HCT116 (cell line): ENCODE measurements around the gene LSM2. TPM values are rescaled to one million over a fixed set of nuclear protein-coding genes. Genes with fewer than 3 reads are reported as not detected.

Experiments
- ATAC-seq: fragments of 200-7000 bp; cut with Tn5 transposase; 2 replicates; pipeline ENCODE4 v1.9.1; 2020; ENCODE audit warnings: mild to moderate bottlenecking, moderate library complexity
- BruUV-seq: library from RNA; stranded (reverse); fragments of 400-500 nt; replicated peaks from 2 replicates; lab custom pipeline; 2021; lab: Mats Ljungman, UMichigan
- CTCF ChIA-PET: fragments of 300-600 bp; sonication (Branson Sonifier 250); formaldehyde crosslinking; loops from one replicate; lab custom pipeline; 2021; ENCODE audit warnings: antibody characterized with exemption; lab: Charles Lee
- POLR2A ChIA-PET: fragments of 300-600, 350-600 bp; sonication (Branson Sonifier 250); formaldehyde crosslinking; loops from one replicate; lab custom pipeline; 2021; ENCODE audit warnings: antibody characterized with exemption; lab: Charles Lee
- RAD21 ChIA-PET, 2 experiments: fragments of 300-600 bp; sonication (Branson Sonifier 250); formaldehyde crosslinking; loops; one replicate each; lab custom pipeline; 2023; ENCODE audit warnings: low total read pairs in 2 of 2; ENCODE audit not compliant: uncharacterized antibody in 2 of 2, unreplicated experiment in 2 of 2, low non-redundant PET in 1 of 2; lab: Charles Lee
- DNase-seq: peaks from one replicate; pipeline ENCODE4 v3.0.0-alpha.2; 2010; ENCODE audit warnings: low read depth, low spot score
- H2AFZ ChIP-seq: fragments of 200-600 bp; shearing (Covaris generic), sonication (generic); 2 replicates; pipeline ENCODE4 v1.6.1; 2017; ENCODE audit warnings: low read depth, mixed run types, mixed read lengths, antibody characterized with exemption, low read length; ENCODE audit not compliant: poor library complexity, severe bottlenecking
- H3K27ac ChIP-seq: 2 replicates; pipeline ENCODE4 v1.5.1; 2012; ENCODE audit warnings: low read depth, low read length
- H3K27me3 ChIP-seq: fragments of 200-600 bp; sonication (generic); 2 replicates; pipeline ENCODE4 v1.6.1; 2016; ENCODE audit warnings: mixed run types, low read length, mixed read lengths; ENCODE audit not compliant: insufficient read depth
- H3K36me3 ChIP-seq, 2 experiments: fragments of 200-500 bp in 1 of 2; fragments of 200-600 bp in 1 of 2; sonication (Bioruptor generic) in 1 of 2; sonication (generic) in 1 of 2; 2 replicates each; pipeline versions ENCODE4 v1.5.1 to v1.6.1; 2014 to 2016; ENCODE audit warnings: low read length in 2 of 2, inconsistent platforms in 1 of 2, mixed read lengths in 1 of 2, mixed run types in 1 of 2; ENCODE audit not compliant: insufficient read depth in 2 of 2, control insufficient read depth in 1 of 2
- H3K4me1 ChIP-seq, 2 experiments: fragments of 200-600 bp in 1 of 2; sonication (generic) in 1 of 2; 2 replicates each; pipeline versions ENCODE4 v1.5.1 to v1.6.1; 2012 to 2017; ENCODE audit warnings: low read length in 2 of 2, inconsistent platforms in 1 of 2, mild to moderate bottlenecking in 1 of 2, mixed read lengths in 1 of 2, mixed run types in 1 of 2, moderate library complexity in 1 of 2; ENCODE audit not compliant: insufficient read depth in 2 of 2, control insufficient read depth in 1 of 2
- H3K4me2 ChIP-seq: fragments of 200-600 bp; sonication (generic); 2 replicates; pipeline ENCODE4 v1.6.1; 2017; ENCODE audit warnings: mixed run types, low read length, mixed read lengths
- H3K4me3 ChIP-seq, 2 experiments: fragments of 200-600 bp in 1 of 2; sonication (generic) in 1 of 2; replicated peaks in 1 of 2; 2 replicates each; pipeline ENCODE4 v1.5.1; 2011 to 2016; ENCODE audit warnings: low read length in 2 of 2, control low read depth in 1 of 2, low read depth in 1 of 2, mild to moderate bottlenecking in 1 of 2, mixed read lengths in 1 of 2, mixed run types in 1 of 2
- H3K79me2 ChIP-seq: fragments of 200-600 bp; sonication (generic); 2 replicates; pipeline ENCODE4 v1.6.1; 2017; ENCODE audit warnings: mild to moderate bottlenecking, mixed run types, low read length, moderate library complexity, mixed read lengths; ENCODE audit not compliant: insufficient read depth
- H3K9ac ChIP-seq: fragments of 200-600 bp; sonication (generic); 2 replicates; pipeline ENCODE4 v1.6.1; 2016; ENCODE audit warnings: low read length, mixed read lengths
- H3K9me2 ChIP-seq: fragments of 200-600 bp; sonication (generic), shearing (Covaris generic); 2 replicates; pipeline ENCODE4 v1.6.1; 2017; ENCODE audit warnings: mixed run types, mild to moderate bottlenecking, moderate library complexity; ENCODE audit not compliant: insufficient read depth
- H3K9me3 ChIP-seq, 2 experiments: fragments of 200-500 bp in 1 of 2; fragments of 200-600 bp in 1 of 2; sonication (Bioruptor generic) in 1 of 2; sonication (generic) in 1 of 2; 2 replicates each; pipeline ENCODE4 v1.6.1; 2014 to 2017; ENCODE audit warnings: low read length in 2 of 2, mixed read lengths in 2 of 2, inconsistent platforms in 1 of 2, low read depth in 1 of 2, mild to moderate bottlenecking in 1 of 2, mixed run types in 1 of 2, moderate library complexity in 1 of 2; ENCODE audit not compliant: control insufficient read depth in 1 of 2, insufficient read depth in 1 of 2
- H4K20me1 ChIP-seq: fragments of 200-600 bp; sonication (generic), shearing (Covaris generic); 2 replicates; pipeline ENCODE4 v1.6.1; 2017; ENCODE audit warnings: mixed run types, mild to moderate bottlenecking, moderate library complexity; ENCODE audit not compliant: insufficient read depth
- CEBPB ChIP-seq: IDR thresholded peaks from 2 replicates; pipeline ENCODE4 v1.6.1; 2012; ENCODE audit warnings: low read depth
- EGR1 ChIP-seq: IDR thresholded peaks from 2 replicates; pipeline ENCODE4 v1.6.1; 2012; ENCODE audit warnings: low read depth
- ELF1 ChIP-seq: IDR thresholded peaks from 2 replicates; pipeline ENCODE4 v1.6.1; 2012; ENCODE audit warnings: low read depth, borderline replicate concordance
- EZH2phosphoT487 ChIP-seq: fragments of 200-600 bp; IDR thresholded peaks from 2 replicates; pipeline ENCODE4 v1.6.1; 2018; ENCODE audit warnings: antibody characterized with exemption, borderline replicate concordance
- FOSL1 ChIP-seq: IDR thresholded peaks from 2 replicates; pipeline ENCODE4 v1.6.1; 2012; ENCODE audit warnings: low read depth
- JUND ChIP-seq: IDR thresholded peaks from 2 replicates; pipeline ENCODE4 v1.6.1; 2012
- POLR2A ChIP-seq: IDR thresholded peaks from 2 replicates; pipeline ENCODE4 v1.7.0; 2011; ENCODE audit warnings: borderline replicate concordance; ENCODE audit not compliant: insufficient read depth, insufficient read length; ENCODE audit errors: extremely low read depth
- POLR2AphosphoS5 ChIP-seq: IDR thresholded peaks from 2 replicates; pipeline ENCODE4 v1.6.1; 2011; ENCODE audit warnings: mild to moderate bottlenecking, low read depth, low read length, moderate library complexity
- RAD21 ChIP-seq: IDR thresholded peaks from 2 replicates; pipeline ENCODE4 v1.6.1; 2012; ENCODE audit warnings: low read depth, mild to moderate bottlenecking
- SIN3A ChIP-seq: IDR thresholded peaks from 2 replicates; pipeline ENCODE4 v1.6.1; 2012; ENCODE audit warnings: low read depth
- SP1 ChIP-seq: IDR thresholded peaks from 2 replicates; pipeline ENCODE4 v1.6.1; 2012; ENCODE audit warnings: low read depth
- SRF ChIP-seq: IDR thresholded peaks from 2 replicates; pipeline ENCODE4 v1.6.1; 2012; ENCODE audit warnings: low read depth
- TCF7L2 ChIP-seq: IDR thresholded peaks from 2 replicates; pipeline ENCODE4 v1.7.0; 2011; ENCODE audit warnings: borderline replicate concordance, inconsistent platforms; ENCODE audit not compliant: insufficient read depth, insufficient read length; ENCODE audit errors: extremely low read depth
- YY1 ChIP-seq: IDR thresholded peaks from 2 replicates; pipeline ENCODE4 v1.6.1; 2011; ENCODE audit warnings: low read length, low read depth, moderate library complexity, mild to moderate bottlenecking; ENCODE audit not compliant: insufficient replicate concordance; ENCODE audit errors: extremely low read depth
- ZFX ChIP-seq: fragments of 450-650 bp; IDR thresholded peaks from 2 replicates; pipeline ENCODE4 v1.6.1; 2017
- ZNF274 ChIP-seq: fragments of 200-500 bp; sonication (Bioruptor generic); IDR thresholded peaks from 2 replicates; pipeline ENCODE4 v1.6.1; 2014; ENCODE audit warnings: mild to moderate bottlenecking, low read depth, low read length, inconsistent platforms
- intact Hi-C: fragments of 100-400 bp; cut with micrococcal nuclease; formaldehyde crosslinking; loops from 2 replicates; pipeline ENCODE4 v1.10.0; 2022
- total RNA-seq: library from RNA; stranded (reverse); gene quantifications from one replicate; pipeline ENCODE4 v1.2.1, GENCODE V29; 2021; ENCODE audit not compliant: unreplicated experiment
- TF ChIP-seq, protein P1 (sequence below), 3 experiments: fragments of 200-600 bp in 1 of 3; sonication (generic) in 1 of 3; IDR thresholded peaks in 2 of 3; conservative IDR thresholded peaks in 1 of 3; 2 replicates each; pipeline ENCODE4 v1.5.1; 2012 to 2017; ENCODE audit warnings: low read depth in 2 of 3, low read length in 2 of 3, antibody characterized with exemption in 1 of 3, borderline replicate concordance in 1 of 3, control low read depth in 1 of 3, mild to moderate bottlenecking in 1 of 3, mixed read lengths in 1 of 3, mixed run types in 1 of 3, moderate library complexity in 1 of 3; ENCODE audit not compliant: insufficient read depth in 1 of 3
- TF ChIP-seq, protein P2 (sequence below): IDR thresholded peaks from 2 replicates; pipeline ENCODE4 v1.6.1; 2012
- TF ChIP-seq, protein P3 (sequence below): IDR thresholded peaks from 2 replicates; pipeline ENCODE4 v1.6.1; 2012; ENCODE audit warnings: low read depth
- TF ChIP-seq, protein P4 (sequence below): IDR thresholded peaks from 2 replicates; pipeline ENCODE4 v1.6.1; 2011; ENCODE audit warnings: mild to moderate bottlenecking, low read length, moderate library complexity; ENCODE audit not compliant: insufficient replicate concordance; ENCODE audit errors: extremely low read depth

LSM2 gene
- total RNA-seq, 1 experiment from 2014 or later: 89.7 TPM

DNA sequence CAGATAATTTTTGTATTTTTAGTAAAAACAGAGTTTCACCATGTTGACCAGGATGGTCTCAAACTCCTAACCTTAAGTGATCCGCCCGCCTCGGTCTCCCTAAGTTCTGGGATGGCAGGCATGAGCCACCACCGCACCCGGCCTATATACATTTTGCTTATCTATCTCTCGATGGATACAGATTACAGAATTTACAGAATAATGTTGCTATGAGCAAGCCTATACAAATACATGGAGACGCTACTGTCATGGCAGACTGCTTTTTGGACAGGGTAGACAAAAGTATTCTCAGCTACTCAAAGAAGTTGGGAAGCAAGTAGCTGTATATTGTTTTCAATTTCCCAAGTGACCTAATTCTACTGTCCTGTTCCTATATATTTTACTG lies 6.7 kb upstream of the LSM2 start (continued):
- TF ChIP-seq, protein P1, sequence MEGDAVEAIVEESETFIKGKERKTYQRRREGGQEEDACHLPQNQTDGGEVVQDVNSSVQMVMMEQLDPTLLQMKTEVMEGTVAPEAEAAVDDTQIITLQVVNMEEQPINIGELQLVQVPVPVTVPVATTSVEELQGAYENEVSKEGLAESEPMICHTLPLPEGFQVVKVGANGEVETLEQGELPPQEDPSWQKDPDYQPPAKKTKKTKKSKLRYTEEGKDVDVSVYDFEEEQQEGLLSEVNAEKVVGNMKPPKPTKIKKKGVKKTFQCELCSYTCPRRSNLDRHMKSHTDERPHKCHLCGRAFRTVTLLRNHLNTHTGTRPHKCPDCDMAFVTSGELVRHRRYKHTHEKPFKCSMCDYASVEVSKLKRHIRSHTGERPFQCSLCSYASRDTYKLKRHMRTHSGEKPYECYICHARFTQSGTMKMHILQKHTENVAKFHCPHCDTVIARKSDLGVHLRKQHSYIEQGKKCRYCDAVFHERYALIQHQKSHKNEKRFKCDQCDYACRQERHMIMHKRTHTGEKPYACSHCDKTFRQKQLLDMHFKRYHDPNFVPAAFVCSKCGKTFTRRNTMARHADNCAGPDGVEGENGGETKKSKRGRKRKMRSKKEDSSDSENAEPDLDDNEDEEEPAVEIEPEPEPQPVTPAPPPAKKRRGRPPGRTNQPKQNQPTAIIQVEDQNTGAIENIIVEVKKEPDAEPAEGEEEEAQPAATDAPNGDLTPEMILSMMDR (IDR thresholded peaks at IDR 0.05 in 2 of 3, conservative IDR thresholded peaks at IDR 0.05 in 1 of 3; ENCODE audit: borderline replicate concordance in 1 of 3, insufficient read depth in 1 of 3, low read depth in 2 of 3, low read length in 2 of 3): no peak
- TF ChIP-seq SRF (no peak), YY1 (no peak), RAD21 (no peak)

DNA sequence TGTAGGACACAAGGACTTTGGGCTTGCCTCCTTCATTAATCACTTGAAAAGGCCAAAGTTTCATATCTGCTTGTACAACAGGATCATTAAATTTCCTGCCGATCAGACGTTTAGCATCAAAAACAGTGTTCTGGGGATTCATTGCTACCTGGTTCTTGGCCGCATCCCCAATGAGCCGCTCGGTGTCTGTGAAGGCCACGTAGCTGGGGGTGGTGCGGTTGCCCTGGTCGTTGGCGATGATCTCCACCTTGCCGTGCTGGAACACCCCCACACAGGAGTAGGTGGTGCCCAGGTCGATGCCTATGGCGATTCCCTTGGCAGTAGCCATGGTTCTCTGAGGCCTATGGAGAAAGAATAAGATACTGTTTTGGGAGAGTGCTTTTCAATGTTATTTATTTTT lies 4.9 kb upstream of the LSM2 start:
- Histone ChIP-seq H3K79me2 (peaks cover 1% of the 10 kb centered on the region), H4K20me1 (no peaks in the 10 kb centered on the region), H3K27ac (no peak overlapping the region)
- BruUV-seq: no TSS peak
- TF ChIP-seq POLR2A (no peak), ZNF274 (no peak), SIN3A (no peak), TCF7L2 (no peak), POLR2AphosphoS5 (no peak), ELF1 (no peak), EGR1 (no peak), CEBPB (no peak), YY1 (no peak), FOSL1 (no peak), JUND (no peak), ZFX (no peak), EZH2phosphoT487 (no peak), SRF (no peak), SP1 (no peak)
- TF ChIP-seq, protein P2, sequence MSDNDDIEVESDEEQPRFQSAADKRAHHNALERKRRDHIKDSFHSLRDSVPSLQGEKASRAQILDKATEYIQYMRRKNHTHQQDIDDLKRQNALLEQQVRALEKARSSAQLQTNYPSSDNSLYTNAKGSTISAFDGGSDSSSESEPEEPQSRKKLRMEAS: no peak
- TF ChIP-seq, protein P3, sequence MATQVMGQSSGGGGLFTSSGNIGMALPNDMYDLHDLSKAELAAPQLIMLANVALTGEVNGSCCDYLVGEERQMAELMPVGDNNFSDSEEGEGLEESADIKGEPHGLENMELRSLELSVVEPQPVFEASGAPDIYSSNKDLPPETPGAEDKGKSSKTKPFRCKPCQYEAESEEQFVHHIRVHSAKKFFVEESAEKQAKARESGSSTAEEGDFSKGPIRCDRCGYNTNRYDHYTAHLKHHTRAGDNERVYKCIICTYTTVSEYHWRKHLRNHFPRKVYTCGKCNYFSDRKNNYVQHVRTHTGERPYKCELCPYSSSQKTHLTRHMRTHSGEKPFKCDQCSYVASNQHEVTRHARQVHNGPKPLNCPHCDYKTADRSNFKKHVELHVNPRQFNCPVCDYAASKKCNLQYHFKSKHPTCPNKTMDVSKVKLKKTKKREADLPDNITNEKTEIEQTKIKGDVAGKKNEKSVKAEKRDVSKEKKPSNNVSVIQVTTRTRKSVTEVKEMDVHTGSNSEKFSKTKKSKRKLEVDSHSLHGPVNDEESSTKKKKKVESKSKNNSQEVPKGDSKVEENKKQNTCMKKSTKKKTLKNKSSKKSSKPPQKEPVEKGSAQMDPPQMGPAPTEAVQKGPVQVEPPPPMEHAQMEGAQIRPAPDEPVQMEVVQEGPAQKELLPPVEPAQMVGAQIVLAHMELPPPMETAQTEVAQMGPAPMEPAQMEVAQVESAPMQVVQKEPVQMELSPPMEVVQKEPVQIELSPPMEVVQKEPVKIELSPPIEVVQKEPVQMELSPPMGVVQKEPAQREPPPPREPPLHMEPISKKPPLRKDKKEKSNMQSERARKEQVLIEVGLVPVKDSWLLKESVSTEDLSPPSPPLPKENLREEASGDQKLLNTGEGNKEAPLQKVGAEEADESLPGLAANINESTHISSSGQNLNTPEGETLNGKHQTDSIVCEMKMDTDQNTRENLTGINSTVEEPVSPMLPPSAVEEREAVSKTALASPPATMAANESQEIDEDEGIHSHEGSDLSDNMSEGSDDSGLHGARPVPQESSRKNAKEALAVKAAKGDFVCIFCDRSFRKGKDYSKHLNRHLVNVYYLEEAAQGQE: no peak
- TF ChIP-seq, protein P4, sequence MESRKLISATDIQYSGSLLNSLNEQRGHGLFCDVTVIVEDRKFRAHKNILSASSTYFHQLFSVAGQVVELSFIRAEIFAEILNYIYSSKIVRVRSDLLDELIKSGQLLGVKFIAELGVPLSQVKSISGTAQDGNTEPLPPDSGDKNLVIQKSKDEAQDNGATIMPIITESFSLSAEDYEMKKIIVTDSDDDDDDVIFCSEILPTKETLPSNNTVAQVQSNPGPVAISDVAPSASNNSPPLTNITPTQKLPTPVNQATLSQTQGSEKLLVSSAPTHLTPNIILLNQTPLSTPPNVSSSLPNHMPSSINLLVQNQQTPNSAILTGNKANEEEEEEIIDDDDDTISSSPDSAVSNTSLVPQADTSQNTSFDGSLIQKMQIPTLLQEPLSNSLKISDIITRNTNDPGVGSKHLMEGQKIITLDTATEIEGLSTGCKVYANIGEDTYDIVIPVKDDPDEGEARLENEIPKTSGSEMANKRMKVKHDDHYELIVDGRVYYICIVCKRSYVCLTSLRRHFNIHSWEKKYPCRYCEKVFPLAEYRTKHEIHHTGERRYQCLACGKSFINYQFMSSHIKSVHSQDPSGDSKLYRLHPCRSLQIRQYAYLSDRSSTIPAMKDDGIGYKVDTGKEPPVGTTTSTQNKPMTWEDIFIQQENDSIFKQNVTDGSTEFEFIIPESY: no peak
- TF ChIP-seq, all 23 proteins: peak for 0
- ChIA-PET CTCF (no interaction called here), POLR2A (interaction anchor here (1.6 to 3.3 kb wide), 2 partner anchors 10 to 16 kb away, joined by 4 to 24 read pairs; partner anchors contain the start of gene HSPA1B), RAD21 (no interaction called here)
- DNase-seq: no peak
- H3K9me2 ChIP-seq: no peaks in the 10 kb centered on the region
- peaks cover 0 to 5% of the 10 kb centered on the region in 2 experiments; a peak in 1 of 4 replicates for H3K9me3 ChIP-seq
- H2AFZ ChIP-seq: no peak overlapping the region
- ATAC-seq: no peak
- H3K27me3 ChIP-seq: no peaks in the 10 kb centered on the region
- no peak overlapping the region for H3K9ac ChIP-seq
- H3K4me3 ChIP-seq: no peak overlapping the region
- intact Hi-C loops: no loop called here
- H3K4me1 ChIP-seq: peaks cover 26 to 28% of the 10 kb centered on the region in 2 experiments
- no peak overlapping the region for H3K4me2 ChIP-seq
- no peaks in the 10 kb centered on the region for H3K36me3 ChIP-seq
